Measurements from ENCODE around the gene PDSS2.

DNA sequence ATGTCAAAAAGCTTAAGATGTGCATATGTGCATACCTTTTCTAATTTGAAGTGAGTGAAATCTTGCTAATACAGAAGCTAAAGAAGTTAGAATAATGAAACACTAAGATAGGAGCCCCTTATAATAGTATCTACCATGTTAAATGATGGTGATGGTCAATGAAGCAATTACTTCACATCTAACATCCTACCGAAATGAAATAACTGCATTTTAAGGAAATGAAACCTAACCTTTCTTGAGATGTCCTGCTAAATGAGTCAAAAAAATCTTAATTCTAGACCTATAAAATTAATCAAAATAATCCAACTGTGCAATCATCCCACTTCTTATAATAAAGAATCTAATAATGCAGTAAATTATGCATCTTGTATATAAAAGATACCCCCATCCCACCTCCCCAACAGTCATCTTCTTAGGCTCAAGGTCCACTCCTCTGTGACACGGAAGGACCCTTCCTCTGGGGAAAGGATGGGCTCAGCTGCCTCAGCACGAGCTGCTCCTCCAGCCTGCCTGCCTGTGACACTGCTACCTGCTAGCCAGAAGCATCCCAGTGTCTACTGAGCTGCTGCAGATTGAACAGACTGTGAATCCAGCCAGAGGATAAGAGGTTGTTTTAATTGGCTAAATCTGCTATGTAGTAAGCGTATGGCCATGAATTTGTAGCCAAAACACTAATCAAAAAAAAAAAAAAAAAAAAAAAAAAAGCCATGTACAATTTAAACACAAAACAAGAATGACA is 214.5 kb downstream of the PDSS2 start:
- TF ChIP-seq, protein P1, sequence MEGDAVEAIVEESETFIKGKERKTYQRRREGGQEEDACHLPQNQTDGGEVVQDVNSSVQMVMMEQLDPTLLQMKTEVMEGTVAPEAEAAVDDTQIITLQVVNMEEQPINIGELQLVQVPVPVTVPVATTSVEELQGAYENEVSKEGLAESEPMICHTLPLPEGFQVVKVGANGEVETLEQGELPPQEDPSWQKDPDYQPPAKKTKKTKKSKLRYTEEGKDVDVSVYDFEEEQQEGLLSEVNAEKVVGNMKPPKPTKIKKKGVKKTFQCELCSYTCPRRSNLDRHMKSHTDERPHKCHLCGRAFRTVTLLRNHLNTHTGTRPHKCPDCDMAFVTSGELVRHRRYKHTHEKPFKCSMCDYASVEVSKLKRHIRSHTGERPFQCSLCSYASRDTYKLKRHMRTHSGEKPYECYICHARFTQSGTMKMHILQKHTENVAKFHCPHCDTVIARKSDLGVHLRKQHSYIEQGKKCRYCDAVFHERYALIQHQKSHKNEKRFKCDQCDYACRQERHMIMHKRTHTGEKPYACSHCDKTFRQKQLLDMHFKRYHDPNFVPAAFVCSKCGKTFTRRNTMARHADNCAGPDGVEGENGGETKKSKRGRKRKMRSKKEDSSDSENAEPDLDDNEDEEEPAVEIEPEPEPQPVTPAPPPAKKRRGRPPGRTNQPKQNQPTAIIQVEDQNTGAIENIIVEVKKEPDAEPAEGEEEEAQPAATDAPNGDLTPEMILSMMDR (IDR thresholded peaks at IDR 0.05) = no peak
- TF ChIP-seq EP300 (IDR thresholded peaks at IDR 0.05) (no peak), POLR2AphosphoS5 (IDR thresholded peaks at IDR 0.05) (no peak)

Measured in suprapubic skin (tissue), 4 donors.